ENCODE results near the gene KCNMA1. TPM values are rescaled to one million over a fixed set of nuclear protein-coding genes. Genes with fewer than 3 reads are reported as not detected.
A peak's percentile ranks its signal among the peaks of the same experiment; 100 is the strongest.

KCNMA1 gene
- total RNA-seq, 3 donors from 2014 or later: 13.6 to 37.8 (median 15.1) TPM

DNA sequence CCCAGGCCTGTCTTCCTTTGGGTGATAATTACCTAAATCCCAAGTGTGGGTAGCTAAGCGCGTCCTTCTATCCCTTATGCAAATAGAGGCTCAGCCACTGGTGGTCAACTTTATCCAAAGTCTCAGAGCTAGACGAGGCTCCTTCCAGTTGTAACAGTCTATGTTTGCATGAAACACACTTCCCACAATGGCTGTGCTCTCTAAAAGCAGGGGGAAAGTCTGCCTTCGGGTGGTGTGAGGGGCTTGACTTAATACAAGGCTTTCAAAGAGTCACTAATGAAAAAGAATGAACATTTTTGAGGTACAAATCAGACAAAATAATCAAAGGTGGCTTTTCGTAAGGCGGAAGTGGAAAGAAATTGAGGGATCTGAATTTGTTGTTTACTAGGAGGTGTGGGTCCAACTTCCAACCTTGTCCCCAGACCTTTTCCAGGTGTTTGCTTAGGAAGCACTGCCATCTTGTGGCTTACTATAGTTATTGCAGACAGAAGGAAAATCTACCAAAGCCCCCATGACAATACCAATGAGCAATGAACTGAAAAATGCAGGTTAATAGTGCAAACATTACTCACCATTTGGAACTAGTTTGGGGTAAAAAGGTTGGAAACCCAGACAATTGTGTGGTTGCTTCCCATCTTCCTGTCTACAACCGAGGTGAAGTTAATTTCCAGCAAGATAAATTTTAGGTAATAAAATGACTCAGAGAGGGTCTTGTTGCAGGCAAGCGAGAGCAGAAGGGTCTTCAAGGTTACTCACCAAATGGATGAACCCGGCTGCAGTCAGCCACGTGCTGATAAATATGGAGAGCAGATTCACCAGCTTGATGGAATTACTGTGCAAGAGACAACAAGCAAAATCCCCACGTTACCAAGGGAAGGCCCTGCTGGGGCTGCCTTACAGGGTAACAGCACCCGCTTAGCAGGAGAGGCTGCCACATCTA lies 525.7 kb downstream of the KCNMA1 start:
- no peaks in the 10 kb centered on the region for H3K9me3 ChIP-seq
- no peaks in the 10 kb centered on the region for H3K36me3 ChIP-seq
- TF ChIP-seq POLR2A (IDR thresholded peaks at IDR 0.05): no peak
- TF ChIP-seq, protein P1, sequence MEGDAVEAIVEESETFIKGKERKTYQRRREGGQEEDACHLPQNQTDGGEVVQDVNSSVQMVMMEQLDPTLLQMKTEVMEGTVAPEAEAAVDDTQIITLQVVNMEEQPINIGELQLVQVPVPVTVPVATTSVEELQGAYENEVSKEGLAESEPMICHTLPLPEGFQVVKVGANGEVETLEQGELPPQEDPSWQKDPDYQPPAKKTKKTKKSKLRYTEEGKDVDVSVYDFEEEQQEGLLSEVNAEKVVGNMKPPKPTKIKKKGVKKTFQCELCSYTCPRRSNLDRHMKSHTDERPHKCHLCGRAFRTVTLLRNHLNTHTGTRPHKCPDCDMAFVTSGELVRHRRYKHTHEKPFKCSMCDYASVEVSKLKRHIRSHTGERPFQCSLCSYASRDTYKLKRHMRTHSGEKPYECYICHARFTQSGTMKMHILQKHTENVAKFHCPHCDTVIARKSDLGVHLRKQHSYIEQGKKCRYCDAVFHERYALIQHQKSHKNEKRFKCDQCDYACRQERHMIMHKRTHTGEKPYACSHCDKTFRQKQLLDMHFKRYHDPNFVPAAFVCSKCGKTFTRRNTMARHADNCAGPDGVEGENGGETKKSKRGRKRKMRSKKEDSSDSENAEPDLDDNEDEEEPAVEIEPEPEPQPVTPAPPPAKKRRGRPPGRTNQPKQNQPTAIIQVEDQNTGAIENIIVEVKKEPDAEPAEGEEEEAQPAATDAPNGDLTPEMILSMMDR (IDR thresholded peaks at IDR 0.05): peak; percentile 66 to 88 (median 72)
- no peak for TF ChIP-seq POLR2AphosphoS5 (IDR thresholded peaks at IDR 0.05)
- no peak overlapping the region for H3K4me3 ChIP-seq
- intact Hi-C loops (cut with DNase I; ENCODE audit: low total_unique reads): no loop called here
- no peaks in the 10 kb centered on the region for H3K4me1 ChIP-seq
- no peak for DNase-seq (ENCODE audit: low spot score in 2 of 2)
- H3K27ac ChIP-seq: no peak overlapping the region
- no peaks in the 10 kb centered on the region for H3K27me3 ChIP-seq

DNA sequence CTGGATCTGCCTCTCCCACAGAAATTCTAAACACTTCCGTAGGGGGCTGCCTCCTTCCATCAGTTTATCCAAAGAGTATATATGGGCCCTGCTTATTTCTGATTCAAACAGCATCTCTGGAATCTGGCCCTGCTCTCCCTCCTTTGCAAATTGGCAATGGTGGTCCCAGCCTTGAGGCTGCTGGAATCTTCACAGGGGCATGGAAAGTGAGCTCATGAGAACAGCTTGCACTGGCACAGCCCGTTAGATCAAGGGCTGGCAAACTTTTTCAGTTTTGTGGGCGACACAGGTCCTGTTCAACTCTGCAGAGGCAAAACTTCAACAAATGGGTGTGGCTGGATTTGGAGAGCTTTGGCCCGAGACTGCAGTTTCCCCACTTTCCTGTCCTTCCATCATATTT lies 526.9 kb downstream of the KCNMA1 start:
- TF ChIP-seq POLR2A (IDR thresholded peaks at IDR 0.05) (no peak), POLR2AphosphoS5 (IDR thresholded peaks at IDR 0.05) (no peak)
- TF ChIP-seq, protein P1 (IDR thresholded peaks at IDR 0.05): no peak
- H3K9me3 ChIP-seq: no peaks in the 10 kb centered on the region
- no peak overlapping the region for H3K4me3 ChIP-seq
- H3K27me3 ChIP-seq: no peaks in the 10 kb centered on the region
- H3K36me3 ChIP-seq: no peaks in the 10 kb centered on the region
- intact Hi-C loops (cut with DNase I; ENCODE audit: low total_unique reads): no loop called here
- H3K4me1 ChIP-seq: no peaks in the 10 kb centered on the region
- no peak overlapping the region for H3K27ac ChIP-seq
- DNase-seq (ENCODE audit: low spot score in 2 of 2): no peak

DNA sequence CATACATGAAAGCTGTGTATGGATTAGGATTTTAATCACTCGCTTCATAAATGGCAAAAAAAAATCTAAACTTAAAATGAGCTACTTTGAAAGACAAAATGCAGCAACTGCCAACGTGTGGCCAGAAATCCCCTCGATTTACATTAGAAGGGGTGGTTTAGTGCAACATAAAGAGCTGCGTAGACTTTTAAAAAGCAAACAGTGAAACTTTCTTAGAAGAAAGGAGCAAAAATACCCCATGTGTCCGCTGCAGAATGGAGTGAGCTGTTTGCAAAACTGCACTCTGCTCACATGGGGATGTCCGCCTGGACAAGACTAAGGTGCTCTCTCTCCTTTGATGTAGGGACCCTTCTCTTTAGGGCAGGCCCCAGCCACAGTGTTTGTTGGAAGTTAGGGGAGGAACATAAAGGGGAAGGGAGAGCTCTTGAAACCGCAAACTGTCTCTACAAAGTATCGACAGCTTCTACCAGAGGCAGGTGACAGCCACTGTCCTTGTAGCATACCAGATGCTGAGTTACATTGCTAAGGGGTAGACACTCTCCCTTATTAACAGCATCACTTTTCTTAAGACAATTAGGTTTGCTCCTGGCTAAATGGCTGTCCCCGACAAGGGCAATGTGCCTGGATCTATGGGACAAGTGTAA lies 528.1 kb downstream of the KCNMA1 start:
- intact Hi-C loops (cut with DNase I; ENCODE audit: low total_unique reads): no loop called here
- H3K36me3 ChIP-seq: no peaks in the 10 kb centered on the region
- H3K9me3 ChIP-seq: no peaks in the 10 kb centered on the region
- H3K27ac ChIP-seq: no peak overlapping the region
- H3K27me3 ChIP-seq: no peaks in the 10 kb centered on the region
- no peak for DNase-seq (ENCODE audit: low spot score in 2 of 2)
- no peaks in the 10 kb centered on the region for H3K4me1 ChIP-seq
- TF ChIP-seq, protein P1 (IDR thresholded peaks at IDR 0.05): no peak
- no peak for TF ChIP-seq POLR2AphosphoS5 (IDR thresholded peaks at IDR 0.05)
- no peak for TF ChIP-seq POLR2A (IDR thresholded peaks at IDR 0.05)
- H3K4me3 ChIP-seq: no peak overlapping the region

DNA sequence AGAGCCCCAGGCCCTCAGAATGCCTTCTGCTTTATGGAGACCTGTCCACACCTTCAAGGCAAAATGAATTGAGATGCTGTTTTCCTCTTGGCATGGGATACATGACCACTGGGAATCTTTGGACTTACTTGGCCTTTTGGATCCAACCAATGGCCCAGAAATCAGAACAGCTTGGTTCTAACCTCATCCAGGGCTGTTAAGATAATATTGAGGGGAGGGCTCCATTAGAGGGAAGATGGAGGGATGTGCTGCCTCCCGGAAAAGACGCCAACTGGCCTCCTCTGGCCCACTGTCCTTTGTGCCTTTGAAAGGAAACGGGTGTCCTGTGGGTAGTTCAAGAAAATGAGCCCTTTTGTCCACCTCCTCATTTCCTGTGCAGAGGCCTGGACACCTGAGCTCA lies 530.9 kb downstream of the KCNMA1 start:
- H3K36me3 ChIP-seq: no peaks in the 10 kb centered on the region
- intact Hi-C loops (cut with DNase I; ENCODE audit: low total_unique reads): no loop called here
- H3K4me1 ChIP-seq: no peaks in the 10 kb centered on the region
- DNase-seq (ENCODE audit: low spot score in 2 of 2): no peak
- H3K27ac ChIP-seq: no peak overlapping the region
- no peak overlapping the region for H3K4me3 ChIP-seq
- TF ChIP-seq, protein P1 (IDR thresholded peaks at IDR 0.05): no peak
- TF ChIP-seq POLR2AphosphoS5 (IDR thresholded peaks at IDR 0.05): no peak
- TF ChIP-seq POLR2A (IDR thresholded peaks at IDR 0.05): no peak
- no peaks in the 10 kb centered on the region for H3K27me3 ChIP-seq
- H3K9me3 ChIP-seq: no peaks in the 10 kb centered on the region

DNA sequence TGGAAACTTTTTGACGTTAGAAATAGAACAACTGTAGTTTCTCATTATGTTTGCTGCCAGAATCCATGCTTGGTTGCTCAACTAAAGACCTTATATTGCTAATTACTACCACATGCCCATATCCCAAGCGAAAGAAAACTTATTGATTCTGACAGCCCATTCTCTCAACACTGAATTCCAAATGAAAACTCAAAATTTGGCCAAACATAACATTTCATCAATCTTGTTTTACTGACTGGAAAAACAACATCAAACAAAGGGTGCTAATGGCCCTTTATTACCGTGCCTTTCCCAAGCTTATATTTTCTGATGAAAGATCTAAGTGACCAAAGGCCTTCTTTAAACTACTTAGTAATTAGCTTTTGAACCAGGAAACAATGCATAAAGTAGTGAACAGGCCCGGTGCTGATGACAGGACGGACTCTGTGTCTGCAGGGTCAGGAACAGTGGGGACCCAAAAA lies 531.8 kb downstream of the KCNMA1 start:
- DNase-seq (ENCODE audit: low spot score in 2 of 2): no peak
- no peak overlapping the region for H3K4me3 ChIP-seq
- H3K36me3 ChIP-seq: no peaks in the 10 kb centered on the region
- no peaks in the 10 kb centered on the region for H3K27me3 ChIP-seq
- intact Hi-C loops (cut with DNase I; ENCODE audit: low total_unique reads): no loop called here
- TF ChIP-seq POLR2A (IDR thresholded peaks at IDR 0.05) (no peak), POLR2AphosphoS5 (IDR thresholded peaks at IDR 0.05) (peak in 2 of 3 donors; percentile 45 to 83)
- TF ChIP-seq, protein P1 (IDR thresholded peaks at IDR 0.05): no peak
- H3K9me3 ChIP-seq: no peaks in the 10 kb centered on the region
- H3K4me1 ChIP-seq: no peaks in the 10 kb centered on the region
- peak overlapping the region in 1 of 2 donors; percentile 43 for H3K27ac ChIP-seq
